ENCODE measurements around the gene ZNF524. TPM values are rescaled to one million over a fixed set of nuclear protein-coding genes. Genes with fewer than 3 reads are reported as not detected.

ZNF524 gene
- total and polyA plus RNA-seq, 2 donors (not counting 1 experiment from before 2014, with no cell fraction given): 2.6 to 16.8 TPM

DNA sequence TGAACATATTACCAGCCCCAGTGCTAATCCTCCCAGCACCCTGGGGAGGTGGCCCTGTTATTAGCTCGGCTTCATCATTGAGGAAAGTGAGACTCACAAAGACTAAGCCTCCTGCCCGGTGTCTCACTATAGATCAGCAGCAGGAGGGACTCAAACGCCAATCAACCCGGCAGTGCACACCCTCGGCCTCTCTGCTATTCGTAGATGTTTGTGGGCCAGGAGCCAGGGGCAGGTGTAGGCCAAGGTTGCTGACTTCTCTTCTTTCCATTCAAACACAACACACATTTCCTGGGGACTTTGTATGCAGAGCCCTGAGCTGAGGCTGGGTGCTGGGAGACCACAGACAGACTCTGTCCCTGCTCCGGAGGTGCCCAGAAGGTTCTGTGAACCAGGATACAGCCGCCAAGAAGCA is 45.3 kb upstream of the ZNF524 start:
- Histone ChIP-seq H3K4me2 (ENCODE audit: extremely low read depth, insufficient read depth, low read length) (no peak overlapping the region), H2AFZ (ENCODE audit: low read length) (no peak overlapping the region), H3K9ac (ENCODE audit: insufficient read depth, low read length) (no peak overlapping the region), H3K79me2 (ENCODE audit: control insufficient read depth, insufficient read depth, low read length) (no peaks in the 10 kb centered on the region), H3K27ac (ENCODE audit: insufficient read depth, low read length) (no peak overlapping the region), H3K4me3 (replicated peaks in 1 of 4; ENCODE audit: control extremely low read depth in 1 of 4, insufficient read depth in 1 of 4, low read depth in 3 of 4, low read length in 4 of 4) (no peak overlapping the region), H3K9me3 (ENCODE audit: control insufficient read depth, insufficient read depth, low read depth, low read length) (no peaks in the 10 kb centered on the region), H3K4me1 (ENCODE audit: control insufficient read depth, extremely low read depth, insufficient read depth, low read length) (peaks cover 12% of the 10 kb centered on the region), H3K27me3 (ENCODE audit: control insufficient read depth, insufficient read depth, low read length) (no peaks in the 10 kb centered on the region), H3K36me3 (ENCODE audit: control insufficient read depth, insufficient read depth, low read length) (no peaks in the 10 kb centered on the region), H4K20me1 (ENCODE audit: control insufficient read depth, extremely low read depth, insufficient read depth, low read length) (no peaks in the 10 kb centered on the region)
- DNase-seq (ENCODE audit: low read depth in 2 of 2): no peak
- TF ChIP-seq EZH2 (IDR thresholded peaks at IDR 0.05; ENCODE audit: low read length, missing control alignments): no peak
- TF ChIP-seq, protein P1, sequence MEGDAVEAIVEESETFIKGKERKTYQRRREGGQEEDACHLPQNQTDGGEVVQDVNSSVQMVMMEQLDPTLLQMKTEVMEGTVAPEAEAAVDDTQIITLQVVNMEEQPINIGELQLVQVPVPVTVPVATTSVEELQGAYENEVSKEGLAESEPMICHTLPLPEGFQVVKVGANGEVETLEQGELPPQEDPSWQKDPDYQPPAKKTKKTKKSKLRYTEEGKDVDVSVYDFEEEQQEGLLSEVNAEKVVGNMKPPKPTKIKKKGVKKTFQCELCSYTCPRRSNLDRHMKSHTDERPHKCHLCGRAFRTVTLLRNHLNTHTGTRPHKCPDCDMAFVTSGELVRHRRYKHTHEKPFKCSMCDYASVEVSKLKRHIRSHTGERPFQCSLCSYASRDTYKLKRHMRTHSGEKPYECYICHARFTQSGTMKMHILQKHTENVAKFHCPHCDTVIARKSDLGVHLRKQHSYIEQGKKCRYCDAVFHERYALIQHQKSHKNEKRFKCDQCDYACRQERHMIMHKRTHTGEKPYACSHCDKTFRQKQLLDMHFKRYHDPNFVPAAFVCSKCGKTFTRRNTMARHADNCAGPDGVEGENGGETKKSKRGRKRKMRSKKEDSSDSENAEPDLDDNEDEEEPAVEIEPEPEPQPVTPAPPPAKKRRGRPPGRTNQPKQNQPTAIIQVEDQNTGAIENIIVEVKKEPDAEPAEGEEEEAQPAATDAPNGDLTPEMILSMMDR (conservative IDR thresholded peaks at IDR 0.05 in 1 of 2, IDR thresholded peaks at IDR 0.05 in 1 of 2; ENCODE audit: low read depth in 1 of 2, low read length in 2 of 2): no peak

DNA sequence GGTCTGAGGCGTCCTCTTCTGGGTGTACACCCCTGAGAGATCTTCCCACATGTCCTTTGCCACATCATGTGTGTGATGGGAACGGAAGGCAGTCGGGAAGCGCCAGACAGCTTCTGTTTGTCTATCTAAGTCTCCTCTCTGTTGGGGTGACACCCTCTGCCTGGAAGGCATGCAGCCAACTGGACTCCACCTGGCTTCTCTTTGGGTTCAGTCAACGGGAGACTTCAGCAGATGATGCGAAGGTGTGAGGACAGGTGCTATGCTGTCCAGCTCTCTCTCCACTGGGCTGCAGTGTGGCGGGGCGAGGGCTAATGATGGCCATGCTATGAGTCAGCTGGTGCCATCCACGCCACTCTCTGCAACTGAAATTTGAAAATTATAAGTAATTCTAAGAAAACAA is 40.4 kb upstream of the ZNF524 start:
- no peak overlapping the region for H3K27ac ChIP-seq (ENCODE audit: insufficient read depth, low read length)
- no peak overlapping the region for H2AFZ ChIP-seq (ENCODE audit: low read length)
- no peak for DNase-seq (ENCODE audit: low read depth in 2 of 2)
- no peaks in the 10 kb centered on the region for H4K20me1 ChIP-seq (ENCODE audit: control insufficient read depth, extremely low read depth, insufficient read depth, low read length)
- H3K79me2 ChIP-seq (ENCODE audit: control insufficient read depth, insufficient read depth, low read length): no peaks in the 10 kb centered on the region
- no peak overlapping the region for H3K4me3 ChIP-seq (replicated peaks in 1 of 4; ENCODE audit: control extremely low read depth in 1 of 4, insufficient read depth in 1 of 4, low read depth in 3 of 4, low read length in 4 of 4)
- no peak overlapping the region for H3K4me2 ChIP-seq (ENCODE audit: extremely low read depth, insufficient read depth, low read length)
- no peak for TF ChIP-seq EZH2 (IDR thresholded peaks at IDR 0.05; ENCODE audit: low read length, missing control alignments)
- TF ChIP-seq, protein P1 (conservative IDR thresholded peaks at IDR 0.05 in 1 of 2, IDR thresholded peaks at IDR 0.05 in 1 of 2; ENCODE audit: low read depth in 1 of 2, low read length in 2 of 2): no peak
- no peak overlapping the region for H3K9ac ChIP-seq (ENCODE audit: insufficient read depth, low read length)
- no peaks in the 10 kb centered on the region for H3K9me3 ChIP-seq (ENCODE audit: control insufficient read depth, insufficient read depth, low read depth, low read length)
- no peaks in the 10 kb centered on the region for H3K36me3 ChIP-seq (ENCODE audit: control insufficient read depth, insufficient read depth, low read length)
- H3K27me3 ChIP-seq (ENCODE audit: control insufficient read depth, insufficient read depth, low read length): no peaks in the 10 kb centered on the region
- no peaks in the 10 kb centered on the region for H3K4me1 ChIP-seq (ENCODE audit: control insufficient read depth, extremely low read depth, insufficient read depth, low read length)

DNA sequence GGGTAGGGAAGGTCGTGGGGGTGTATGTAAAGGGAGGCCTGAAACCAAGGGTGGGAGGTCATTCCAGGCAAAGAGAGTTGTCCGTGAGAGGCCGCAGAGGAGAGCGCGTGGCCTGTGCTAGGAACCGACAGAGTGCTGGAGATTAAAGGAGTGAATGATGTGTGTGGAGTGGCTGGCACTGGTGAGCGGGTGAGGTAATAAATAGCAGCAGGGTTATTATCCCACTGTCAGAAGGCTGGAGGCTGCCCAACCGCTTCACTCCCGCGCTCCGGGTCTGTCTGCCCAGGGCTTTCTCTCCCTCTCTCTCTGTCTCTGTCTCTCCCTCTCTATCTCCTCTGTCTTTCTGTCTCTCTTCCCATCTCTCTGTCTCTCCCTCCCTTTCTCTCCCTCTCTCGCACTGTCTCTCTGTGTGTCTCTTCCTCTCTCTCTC is 36.8 kb upstream of the ZNF524 start:
- Histone ChIP-seq H3K79me2 (ENCODE audit: control insufficient read depth, insufficient read depth, low read length) (no peaks in the 10 kb centered on the region), H3K4me3 (replicated peaks in 1 of 4; ENCODE audit: control extremely low read depth in 1 of 4, insufficient read depth in 1 of 4, low read depth in 3 of 4, low read length in 4 of 4) (no peak overlapping the region), H3K4me2 (ENCODE audit: extremely low read depth, insufficient read depth, low read length) (no peak overlapping the region), H3K9ac (ENCODE audit: insufficient read depth, low read length) (no peak overlapping the region), H3K4me1 (ENCODE audit: control insufficient read depth, extremely low read depth, insufficient read depth, low read length) (no peaks in the 10 kb centered on the region), H4K20me1 (ENCODE audit: control insufficient read depth, extremely low read depth, insufficient read depth, low read length) (no peaks in the 10 kb centered on the region), H3K27me3 (ENCODE audit: control insufficient read depth, insufficient read depth, low read length) (no peaks in the 10 kb centered on the region), H3K27ac (ENCODE audit: insufficient read depth, low read length) (no peak overlapping the region), H2AFZ (ENCODE audit: low read length) (no peak overlapping the region), H3K9me3 (ENCODE audit: control insufficient read depth, insufficient read depth, low read depth, low read length) (no peaks in the 10 kb centered on the region), H3K36me3 (ENCODE audit: control insufficient read depth, insufficient read depth, low read length) (no peaks in the 10 kb centered on the region)
- peak in 1 of 2 donors; percentile 24 for DNase-seq (ENCODE audit: low read depth in 2 of 2)
- no peak for TF ChIP-seq EZH2 (IDR thresholded peaks at IDR 0.05; ENCODE audit: low read length, missing control alignments)
- TF ChIP-seq, protein P1 (conservative IDR thresholded peaks at IDR 0.05 in 1 of 2, IDR thresholded peaks at IDR 0.05 in 1 of 2; ENCODE audit: low read depth in 1 of 2, low read length in 2 of 2): no peak

All from fibroblast of lung (primary cell).